CD4-positive, alpha-beta T cell treated with Interleukin-6 for 4 hours (primary cell): Measurements from ENCODE around the gene SPNS1.
"Not testable (repeated sequence)": the region's sequence is repeated elsewhere in the genome, so short reads cannot be mapped to it uniquely, and the experiment has no call there.

ENCODE experiments used
- DNase-seq: peaks from one replicate; pipeline ENCODE4 v3.0.0-alpha.2; 2020; ENCODE audit warnings: mixed read lengths

The SPNS1 gene

GRCh38 chr16:28958836-28959235, 15.7 kb upstream of the SPNS1 start:
- DNase-seq: no peak

- no peak for DNase-seq
These were observed 10.5 kb upstream of the SPNS1 start for GRCh38 chr16:28964072-28964471.

DNA sequence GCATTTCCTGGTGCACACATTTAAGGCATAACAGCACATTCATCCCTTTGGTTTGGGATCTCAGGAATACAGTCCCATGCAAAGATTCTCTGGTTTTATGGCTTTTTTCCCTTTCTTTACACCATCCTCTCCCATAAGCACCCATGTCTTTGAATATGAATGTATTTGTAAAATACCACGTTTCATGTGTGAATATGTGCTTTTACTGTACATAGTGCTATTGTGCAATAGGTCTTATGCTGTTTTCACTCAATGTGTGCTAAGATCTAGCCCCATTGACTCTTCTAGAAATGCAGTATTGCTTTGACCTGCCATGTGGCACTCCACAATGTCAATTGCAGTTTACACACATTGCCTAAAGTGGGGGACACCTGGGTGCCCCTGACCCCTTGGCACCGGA, 10.1 kb upstream of the SPNS1 start:
- DNase-seq: no peak

GRCh38 chr16:28967156-28967555, 7.4 kb upstream of the SPNS1 start:
- DNase-seq: no peak

DNA sequence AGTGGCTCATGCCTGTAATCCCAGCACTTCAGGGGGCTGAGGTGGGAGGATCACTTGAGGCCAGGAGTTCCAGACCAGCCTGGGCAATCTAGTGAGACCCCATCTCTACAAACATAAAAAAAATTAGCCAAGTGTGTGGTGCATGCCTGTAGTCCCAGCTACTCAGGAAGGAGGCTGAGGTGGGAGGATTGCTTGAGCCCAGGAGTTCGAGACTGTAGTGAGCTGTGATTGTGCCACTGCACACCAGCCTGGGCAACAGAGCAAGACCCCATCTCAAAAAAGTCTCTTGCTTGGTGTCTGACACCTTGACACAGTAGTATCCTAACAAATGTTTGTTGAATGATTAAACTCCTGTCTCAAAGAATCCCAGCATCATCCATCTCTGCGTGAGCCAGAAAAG, 4.9 kb upstream of the SPNS1 start:
- DNase-seq: not testable (repeated sequence)

GRCh38 chr16:28974007-28974436, 556 bp upstream of the SPNS1 start:
- peak; percentile 59 for DNase-seq

DNA sequence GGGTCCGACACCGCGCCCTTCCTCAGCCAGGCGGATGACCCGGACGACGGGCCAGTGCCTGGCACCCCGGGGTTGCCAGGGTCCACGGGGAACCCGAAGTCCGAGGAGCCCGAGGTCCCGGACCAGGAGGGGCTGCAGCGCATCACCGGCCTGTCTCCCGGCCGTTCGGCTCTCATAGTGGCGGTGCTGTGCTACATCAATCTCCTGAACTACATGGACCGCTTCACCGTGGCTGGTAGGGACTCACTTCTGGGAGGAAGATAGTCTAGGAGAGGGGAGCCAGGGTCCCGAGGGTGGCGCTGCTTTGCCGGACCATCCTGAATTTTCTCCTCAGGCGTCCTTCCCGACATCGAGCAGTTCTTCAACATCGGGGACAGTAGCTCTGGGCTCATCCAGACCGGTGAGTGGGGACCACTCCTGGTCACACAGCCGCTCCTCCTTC, 601 bp downstream of the SPNS1 start:
- no peak for DNase-seq

DNA sequence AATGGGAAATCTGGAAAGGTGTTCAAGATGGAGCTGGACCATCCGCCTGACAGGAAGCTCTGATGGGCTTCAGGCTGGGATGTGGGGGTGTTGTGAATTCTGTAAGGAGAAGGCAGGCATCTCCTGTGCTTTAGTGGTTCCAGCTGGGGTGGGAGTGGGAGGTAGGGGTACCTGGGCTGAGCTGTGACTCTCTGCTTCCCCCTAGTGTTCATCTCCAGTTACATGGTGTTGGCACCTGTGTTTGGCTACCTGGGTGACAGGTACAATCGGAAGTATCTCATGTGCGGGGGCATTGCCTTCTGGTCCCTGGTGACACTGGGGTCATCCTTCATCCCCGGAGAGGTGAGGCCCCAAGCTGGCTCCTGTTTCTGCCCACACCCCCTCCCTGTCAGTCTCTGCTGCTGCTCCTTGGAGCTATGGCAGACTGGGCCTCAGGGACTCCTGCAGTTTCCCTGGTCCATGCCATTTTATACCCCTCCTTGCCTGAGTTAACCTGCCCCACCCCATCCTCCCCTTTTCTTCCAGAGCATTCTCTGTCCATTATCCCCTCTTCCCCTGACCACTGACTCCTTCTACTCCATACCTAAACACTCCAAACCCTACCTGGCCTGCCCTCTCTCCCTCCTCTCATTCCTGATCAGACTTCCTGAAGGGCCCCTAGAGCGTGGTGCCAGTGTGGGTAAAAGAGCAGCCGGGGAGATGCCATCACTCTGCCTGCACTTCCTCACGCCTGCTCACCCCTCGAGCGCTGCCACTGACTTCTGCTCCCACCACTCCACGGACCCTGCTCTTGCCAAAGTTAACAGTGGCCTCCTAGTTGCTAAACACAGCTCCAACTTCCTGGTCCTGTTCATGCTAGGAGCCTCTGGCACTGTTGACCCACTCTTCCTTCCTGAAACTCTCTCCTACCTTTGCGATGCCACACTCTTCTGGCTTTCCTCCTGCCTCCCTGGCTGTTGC, 3.4 kb downstream of the SPNS1 start:
- DNase-seq: peak; percentile 60

GRCh38 chr16:28980330-28980729, 5.8 kb downstream of the SPNS1 start:
- DNase-seq: peak; percentile 29

GRCh38 chr16:28980929-28981328, 6.4 kb downstream of the SPNS1 start:
- DNase-seq: no peak

- peak; percentile 41 for DNase-seq
These were observed 6.9 kb downstream of the SPNS1 start for GRCh38 chr16:28981517-28981916.

GRCh38 chr16:28982418-28982817, 7.8 kb downstream of the SPNS1 start:
- DNase-seq: no peak

DNA sequence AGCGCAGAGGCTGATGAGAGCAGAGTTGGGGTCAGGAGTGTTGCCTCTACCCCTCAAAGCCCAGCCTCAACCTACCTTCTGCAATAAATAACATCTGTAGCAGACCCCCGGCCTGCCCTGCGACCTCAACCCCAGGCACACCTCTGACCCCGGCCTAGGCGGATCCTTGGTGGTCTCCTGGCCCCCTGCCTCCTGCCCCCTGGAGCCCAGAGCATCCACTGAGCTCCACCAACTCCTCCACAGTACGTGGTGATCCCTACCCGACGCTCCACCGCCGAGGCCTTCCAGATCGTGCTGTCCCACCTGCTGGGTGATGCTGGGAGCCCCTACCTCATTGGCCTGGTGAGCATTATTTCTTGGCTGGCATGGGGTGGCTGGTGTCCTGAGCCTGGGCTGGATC, 8.4 kb downstream of the SPNS1 start:
- DNase-seq: no peak

- DNase-seq: no peak
These were observed 9.1 kb downstream of the SPNS1 start for GRCh38 chr16:28983644-28984043.

- peak; percentile 22 for DNase-seq
These were observed 9.5 kb downstream of the SPNS1 start for GRCh38 chr16:28984091-28984490.

DNA sequence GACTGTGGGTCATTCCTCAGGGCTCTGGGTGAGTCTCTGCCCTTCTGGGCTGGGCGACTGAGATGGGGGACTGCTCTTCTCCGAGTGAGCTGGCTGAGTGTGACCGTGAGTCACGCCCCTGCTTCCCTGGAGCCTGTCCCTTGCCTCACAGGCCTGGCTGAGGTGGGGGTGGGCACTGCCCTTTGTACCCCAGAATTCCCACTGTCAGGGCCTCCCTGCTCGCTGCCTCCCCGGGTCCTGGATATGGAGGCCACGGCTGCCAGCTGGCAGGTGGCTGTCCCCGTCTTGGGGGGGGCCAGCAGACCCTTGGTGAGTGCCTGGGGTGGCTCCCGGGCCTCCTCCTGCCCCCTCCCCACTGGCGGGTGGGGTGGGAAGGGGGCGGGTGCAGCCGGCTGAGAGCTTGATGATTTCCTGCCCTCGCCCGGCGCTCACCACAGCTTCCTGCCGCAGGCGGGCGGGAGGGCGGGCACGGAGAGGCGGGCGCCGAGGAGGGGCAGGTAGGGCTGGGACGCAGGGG, 10.1 kb downstream of the SPNS1 start, which contains the start of gene LAT:
LAT (plus strand) TSS at position 434 of the 517 bp plus-strand sequence. CDS start 366 bp downstream, outside the sequence.
- peak; percentile 93 for DNase-seq

- peak; percentile 56 for DNase-seq
These were observed 10.8 kb downstream of the SPNS1 start for GRCh38 chr16:28985211-28986041.

GRCh38 chr16:28986046-28986445, 11.5 kb downstream of the SPNS1 start:
- DNase-seq: peak; percentile 61

DNA sequence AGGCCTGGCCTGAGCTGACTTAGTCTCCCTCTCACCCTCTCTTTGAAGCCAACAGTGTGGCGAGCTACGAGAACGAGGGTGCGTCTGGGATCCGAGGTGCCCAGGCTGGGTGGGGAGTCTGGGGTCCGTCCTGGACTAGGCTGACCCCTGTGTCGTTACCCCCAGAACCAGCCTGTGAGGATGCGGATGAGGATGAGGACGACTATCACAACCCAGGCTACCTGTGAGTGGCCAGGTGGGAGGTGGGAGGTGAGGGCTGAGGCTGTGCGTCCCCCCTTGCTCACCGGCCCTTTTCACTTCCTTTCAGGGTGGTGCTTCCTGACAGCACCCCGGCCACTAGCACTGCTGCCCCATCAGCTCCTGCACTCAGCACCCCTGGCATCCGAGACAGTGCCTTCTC, 11.9 kb downstream of the SPNS1 start:
- peak; percentile 51 for DNase-seq

DNA sequence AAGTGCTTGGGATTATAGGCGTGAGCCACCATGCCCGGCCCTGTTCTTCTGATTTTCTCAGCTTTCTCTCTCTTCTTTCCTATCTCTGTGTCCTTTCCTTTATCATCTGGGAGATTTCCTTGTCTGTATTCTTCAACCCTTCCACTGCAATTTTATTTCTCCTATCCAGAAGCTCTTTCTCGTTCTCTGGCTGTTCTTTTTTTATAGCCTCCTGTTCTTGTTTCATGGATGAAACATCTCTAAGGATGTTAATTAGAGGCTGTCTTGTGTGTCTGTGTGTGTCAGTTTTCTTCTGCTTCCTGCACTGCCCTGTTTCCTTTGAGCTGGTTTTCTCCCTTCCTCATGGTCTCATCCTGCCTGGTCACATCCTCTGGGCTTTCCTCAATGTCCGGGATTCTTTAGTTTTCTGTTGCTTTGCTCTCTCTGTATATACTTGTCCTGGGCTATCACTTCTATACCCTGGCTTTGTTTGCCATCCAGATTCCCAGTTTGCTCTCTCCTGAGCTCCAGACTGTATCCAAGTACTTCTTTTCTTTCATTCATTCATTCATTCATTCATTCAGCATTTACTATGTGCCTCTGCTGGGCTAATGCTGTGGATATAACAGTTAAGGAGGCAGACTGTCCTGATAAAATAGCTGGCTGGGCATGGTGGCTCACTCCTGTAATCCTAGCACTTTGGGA, 12.7 kb downstream of the SPNS1 start:
- no peak for DNase-seq

DNA sequence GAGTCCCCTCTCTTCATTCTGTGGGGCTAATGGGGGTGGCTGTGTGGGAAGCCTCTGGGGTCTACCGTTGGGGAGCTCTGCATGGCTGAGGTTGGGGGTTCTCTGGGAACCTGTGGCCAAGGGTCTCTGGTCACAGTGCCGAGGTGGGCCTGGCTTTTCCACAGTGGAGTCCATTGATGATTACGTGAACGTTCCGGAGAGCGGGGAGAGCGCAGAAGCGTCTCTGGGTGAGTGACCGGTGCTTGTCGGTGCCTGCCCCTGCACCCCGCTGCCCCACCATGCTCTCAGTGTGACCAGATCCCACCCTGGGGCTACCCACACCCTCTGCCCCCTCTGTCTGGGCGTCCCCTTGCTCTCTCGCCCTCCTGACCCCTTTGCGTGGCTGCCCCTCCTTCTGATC, 14.8 kb downstream of the SPNS1 start:
- DNase-seq: no peak

DNA sequence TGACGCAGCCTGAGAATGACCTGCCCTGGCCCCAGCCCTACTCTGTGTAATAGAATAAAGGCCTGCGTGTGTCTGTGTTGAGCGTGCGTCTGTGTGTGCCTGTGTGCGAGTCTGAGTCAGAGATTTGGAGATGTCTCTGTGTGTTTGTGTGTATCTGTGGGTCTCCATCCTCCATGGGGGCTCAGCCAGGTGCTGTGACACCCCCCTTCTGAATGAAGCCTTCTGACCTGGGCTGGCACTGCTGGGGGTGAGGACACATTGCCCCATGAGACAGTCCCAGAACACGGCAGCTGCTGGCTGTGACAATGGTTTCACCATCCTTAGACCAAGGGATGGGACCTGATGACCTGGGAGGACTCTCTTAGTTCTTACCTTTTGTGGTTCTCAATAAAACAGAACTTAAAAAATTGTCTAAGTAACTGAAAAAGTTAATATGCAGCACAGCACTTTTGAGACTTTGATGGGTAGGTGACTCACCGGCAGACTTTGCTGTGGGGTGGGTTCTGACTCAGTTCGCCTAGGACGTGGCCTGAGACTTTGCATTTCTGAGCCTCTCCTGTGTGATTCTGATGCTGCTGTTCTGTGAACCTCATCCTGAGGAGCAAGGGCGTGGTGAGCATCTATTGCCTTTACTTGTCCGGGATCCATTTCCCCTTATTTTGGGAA, 15.9 kb downstream of the SPNS1 start:
- DNase-seq: peak; percentile 84
